WTC11 (cell line): ENCODE results near the gene PRR7. TPM values are rescaled to one million over a fixed set of nuclear protein-coding genes. Genes with fewer than 3 reads are reported as not detected.
"Not testable (repeated sequence)": the region's sequence is repeated elsewhere in the genome, so short reads cannot be mapped to it uniquely, and the experiment has no call there.

ENCODE experiments used
- ATAC-seq: fragments of 200-7000 bp; cut with Tn5 transposase; 2 replicates; pipeline ENCODE4 v1.10.0; 2021; ENCODE audit warnings: mild to moderate bottlenecking, moderate library complexity
- CTCF ChIA-PET: fragments of 300-600 bp; sonication (Branson Sonifier 250); formaldehyde crosslinking; loops from one replicate; lab custom pipeline; 2021; ENCODE audit warnings: antibody characterized with exemption; lab: Charles Lee
- POLR2A ChIA-PET: fragments of 350-600 bp; sonication (Branson Sonifier 250); formaldehyde crosslinking; loops from one replicate; lab custom pipeline; 2021; ENCODE audit warnings: antibody characterized with exemption; lab: Charles Lee
- DNase-seq: peaks from one replicate; pipeline ENCODE4 v3.0.0; 2021; ENCODE audit warnings: low spot score
- H3K27ac Mint-ChIP-seq: 2 replicates; pipeline ENCODE4 v1.8.0; 2021; ENCODE audit warnings: mixed read lengths
- H3K27me3 Mint-ChIP-seq: 2 replicates; pipeline ENCODE4 v1.8.0; 2021; ENCODE audit warnings: low read depth, mild to moderate bottlenecking, moderate library complexity, mixed read lengths
- H3K36me3 Mint-ChIP-seq: 2 replicates; pipeline ENCODE4 v1.8.0; 2021; ENCODE audit warnings: mixed read lengths
- H3K4me1 Mint-ChIP-seq: 2 replicates; pipeline ENCODE4 v1.8.0; 2022; ENCODE audit warnings: mixed read lengths
- H3K4me3 Mint-ChIP-seq: 2 replicates; pipeline ENCODE4 v1.8.0; 2021; ENCODE audit warnings: mild to moderate bottlenecking, moderate library complexity, mixed read lengths
- H3K9me3 Mint-ChIP-seq: 2 replicates; pipeline ENCODE4 v1.8.0; 2021; ENCODE audit warnings: mixed read lengths
- CDX4 ChIP-seq: fragments of 250-450 bp; sonication (Bioruptor Pico); IDR thresholded peaks from 2 replicates; pipeline ENCODE4 v1.9.0; 2021; ENCODE audit warnings: moderate library complexity, mild to moderate bottlenecking, inconsistent platforms, borderline replicate concordance
- CREB1 ChIP-seq: sonication (generic); formaldehyde crosslinking; IDR thresholded peaks from 2 replicates; pipeline ENCODE4 v1.8.0; 2023; ENCODE audit warnings: mild to moderate bottlenecking, missing genetic modification reagents
- E2F5 ChIP-seq: sonication (generic); formaldehyde crosslinking; IDR thresholded peaks from 2 replicates; pipeline ENCODE4 v1.8.1; 2022; ENCODE audit warnings: mild to moderate bottlenecking, moderate library complexity, missing genetic modification reagents
- FOXP1 ChIP-seq: sonication (generic); formaldehyde crosslinking; IDR thresholded peaks from 2 replicates; pipeline ENCODE4 v1.8.0; 2022; ENCODE audit warnings: missing genetic modification reagents, mild to moderate bottlenecking, moderate library complexity, borderline replicate concordance
- MAX ChIP-seq: sonication (generic); formaldehyde crosslinking; IDR thresholded peaks from 2 replicates; pipeline ENCODE4 v1.8.0; 2022; ENCODE audit warnings: mild to moderate bottlenecking, missing genetic modification reagents
- MYBL2 ChIP-seq: sonication (generic); formaldehyde crosslinking; IDR thresholded peaks from 2 replicates; pipeline ENCODE4 v1.8.1; 2023; ENCODE audit warnings: mild to moderate bottlenecking, moderate library complexity, missing genetic modification reagents
- NFATC4 ChIP-seq: fragments of 250-450 bp; sonication (Bioruptor Pico); IDR thresholded peaks from 2 replicates; pipeline ENCODE4 v1.9.0; 2021; ENCODE audit warnings: mild to moderate bottlenecking
- NFYB ChIP-seq: sonication (generic); formaldehyde crosslinking; conservative IDR thresholded peaks from 2 replicates; pipeline ENCODE4 v1.8.0; 2022; ENCODE audit warnings: low read depth, missing genetic modification reagents
- NR1H2 ChIP-seq: sonication (generic); formaldehyde crosslinking; IDR thresholded peaks from 2 replicates; pipeline ENCODE4 v1.9.0; 2021; ENCODE audit warnings: mild to moderate bottlenecking, moderate library complexity, missing genetic modification reagents
- RELA ChIP-seq: sonication (generic); formaldehyde crosslinking; IDR thresholded peaks from 2 replicates; pipeline ENCODE4 v1.8.1; 2022; ENCODE audit warnings: missing genetic modification reagents, mild to moderate bottlenecking, borderline replicate concordance
- SMAD4 ChIP-seq: sonication (generic); formaldehyde crosslinking; IDR thresholded peaks from 2 replicates; pipeline ENCODE4 v1.8.0; 2022; ENCODE audit warnings: mild to moderate bottlenecking, missing genetic modification reagents
- SOX15 ChIP-seq: fragments of 250-450 bp; sonication (Bioruptor Pico); IDR thresholded peaks from 2 replicates; pipeline ENCODE4 v1.9.0; 2021; ENCODE audit warnings: mild to moderate bottlenecking
- SP1 ChIP-seq: sonication (generic); formaldehyde crosslinking; conservative IDR thresholded peaks from 2 replicates; pipeline ENCODE4 v1.8.1; 2022; ENCODE audit warnings: missing genetic modification reagents
- TEAD4 ChIP-seq: sonication (generic); formaldehyde crosslinking; IDR thresholded peaks from 2 replicates; pipeline ENCODE4 v1.8.0; 2022; ENCODE audit warnings: mild to moderate bottlenecking, missing genetic modification reagents
- ZBTB43 ChIP-seq: sonication (generic); formaldehyde crosslinking; IDR thresholded peaks from 2 replicates; pipeline ENCODE4 v1.8.1; 2023; ENCODE audit warnings: mild to moderate bottlenecking, missing genetic modification reagents
- ZNF263 ChIP-seq: sonication (generic); formaldehyde crosslinking; IDR thresholded peaks from 2 replicates; pipeline ENCODE4 v1.8.1; 2022; ENCODE audit warnings: low read depth, mild to moderate bottlenecking, moderate library complexity, missing genetic modification reagents
- ZNF425 ChIP-seq: fragments of 250-450 bp; sonication (Bioruptor Pico); conservative IDR thresholded peaks from 2 replicates; pipeline ENCODE4 v1.9.0; 2021; ENCODE audit warnings: mild to moderate bottlenecking
- total RNA-seq: library from RNA; stranded (reverse); gene quantifications from 3 replicates; pipeline ENCODE4 v1.2.3, GENCODE V29; 2021
- TF ChIP-seq, protein P1 (sequence below): sonication (generic); formaldehyde crosslinking; IDR thresholded peaks from 2 replicates; pipeline ENCODE4 v1.8.1; 2022; ENCODE audit warnings: low read depth, missing genetic modification reagents, borderline replicate concordance

PRR7 gene
- total RNA-seq, 1 experiment from 2014 or later: 13.1 TPM

GRCh38 chr5:177412603-177413233 is 33.9 kb upstream of the PRR7 start:
- peaks cover 71% of the 10 kb centered on the region for H3K27me3 Mint-ChIP-seq
- H3K27ac Mint-ChIP-seq: no peak overlapping the region
- TF ChIP-seq NR1H2 (CRISPR knock-in tag): no peak
- no peak for TF ChIP-seq TEAD4 (CRISPR knock-in tag)
- no peak for TF ChIP-seq NFATC4 (CRISPR knock-in tag)
- no peak for TF ChIP-seq ZBTB43 (CRISPR knock-in tag)
- TF ChIP-seq SMAD4: no peak
- no peak for TF ChIP-seq E2F5 (CRISPR knock-in tag)
- no peak for TF ChIP-seq CDX4 (CRISPR knock-in tag)

GRCh38 chr5:177414481-177414880 is 32.1 kb upstream of the PRR7 start:
- Mint-ChIP-seq H3K4me3 (no peak overlapping the region), H3K36me3 (no peaks in the 10 kb centered on the region), H3K27me3 (peaks cover 54% of the 10 kb centered on the region), H3K27ac (no peak overlapping the region), H3K4me1 (no peaks in the 10 kb centered on the region), H3K9me3 (no peaks in the 10 kb centered on the region)
- TF ChIP-seq MAX (CRISPR knock-in tag) (no peak), RELA (CRISPR knock-in tag) (no peak), CREB1 (no peak), SOX15 (CRISPR knock-in tag) (no peak), NFYB (CRISPR knock-in tag) (no peak), MYBL2 (CRISPR knock-in tag) (no peak), ZNF425 (no peak), FOXP1 (CRISPR knock-in tag) (no peak), SP1 (CRISPR knock-in tag) (no peak), ZNF263 (no peak)
- TF ChIP-seq, protein P1, sequence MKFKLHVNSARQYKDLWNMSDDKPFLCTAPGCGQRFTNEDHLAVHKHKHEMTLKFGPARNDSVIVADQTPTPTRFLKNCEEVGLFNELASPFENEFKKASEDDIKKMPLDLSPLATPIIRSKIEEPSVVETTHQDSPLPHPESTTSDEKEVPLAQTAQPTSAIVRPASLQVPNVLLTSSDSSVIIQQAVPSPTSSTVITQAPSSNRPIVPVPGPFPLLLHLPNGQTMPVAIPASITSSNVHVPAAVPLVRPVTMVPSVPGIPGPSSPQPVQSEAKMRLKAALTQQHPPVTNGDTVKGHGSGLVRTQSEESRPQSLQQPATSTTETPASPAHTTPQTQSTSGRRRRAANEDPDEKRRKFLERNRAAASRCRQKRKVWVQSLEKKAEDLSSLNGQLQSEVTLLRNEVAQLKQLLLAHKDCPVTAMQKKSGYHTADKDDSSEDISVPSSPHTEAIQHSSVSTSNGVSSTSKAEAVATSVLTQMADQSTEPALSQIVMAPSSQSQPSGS (CRISPR knock-in tag): no peak
- ATAC-seq: no peak
- POLR2A ChIA-PET: no interaction called here
- DNase-seq: no peak
- CTCF ChIA-PET: interaction anchor here (1.3 to 3.7 kb wide), 7 partner anchors 11 to 105 kb away, joined by 3 to 32 read pairs (median 6); no protein-coding TSS in a partner anchor

More at GRCh38 chr5:177412603-177413233, 33.9 kb upstream of the PRR7 start:
- Mint-ChIP-seq H3K9me3 (no peaks in the 10 kb centered on the region), H3K4me3 (no peak overlapping the region), H3K36me3 (no peaks in the 10 kb centered on the region), H3K4me1 (no peaks in the 10 kb centered on the region)
- ChIA-PET CTCF (interaction anchor here (0.7 to 1.6 kb wide), 3 partner anchors 9 to 708 kb away, joined by 3 to 6 read pairs (median 4); no protein-coding TSS in a partner anchor), POLR2A (no interaction called here)
- no peak for ATAC-seq
- DNase-seq: no peak

DNA sequence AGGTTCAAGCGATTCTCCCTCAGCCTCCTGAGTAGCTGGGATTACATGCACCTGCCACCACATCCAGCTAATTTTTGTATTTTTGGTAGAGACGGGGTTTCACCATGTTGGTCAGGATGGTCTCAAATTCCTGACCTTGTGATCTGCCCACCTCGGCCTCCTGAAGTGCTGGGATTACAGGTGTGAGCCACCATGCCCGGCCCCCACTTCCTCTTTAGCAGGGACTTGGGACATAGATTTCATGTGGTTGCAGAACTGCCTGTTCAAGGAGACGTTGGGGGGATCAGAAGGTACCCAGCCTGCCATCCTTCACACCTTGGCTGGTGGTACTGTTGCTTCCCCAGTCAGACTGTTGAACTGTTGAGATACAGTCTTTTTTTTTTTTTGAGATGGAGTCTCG is 29.5 kb upstream of the PRR7 start:
- H3K4me3 Mint-ChIP-seq, ATAC-seq, DNase-seq, POLR2A ChIA-PET, H3K9me3 Mint-ChIP-seq, H3K4me1 Mint-ChIP-seq, H3K36me3 Mint-ChIP-seq, H3K27ac Mint-ChIP-seq: not testable (repeated sequence)
- peaks cover 37% of the 10 kb centered on the region for H3K27me3 Mint-ChIP-seq
- CTCF ChIA-PET: interaction anchor here (0.8 to 3.7 kb wide), 5 partner anchors 14 to 107 kb away, joined by 3 to 32 read pairs (median 5); no protein-coding TSS in a partner anchor
